ENCODE results near the gene C11orf71.

Gene C11orf71, protein sequence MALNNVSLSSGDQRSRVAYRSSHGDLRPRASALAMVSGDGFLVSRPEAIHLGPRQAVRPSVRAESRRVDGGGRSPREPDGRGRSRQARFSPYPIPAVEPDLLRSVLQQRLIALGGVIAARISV

DNA sequence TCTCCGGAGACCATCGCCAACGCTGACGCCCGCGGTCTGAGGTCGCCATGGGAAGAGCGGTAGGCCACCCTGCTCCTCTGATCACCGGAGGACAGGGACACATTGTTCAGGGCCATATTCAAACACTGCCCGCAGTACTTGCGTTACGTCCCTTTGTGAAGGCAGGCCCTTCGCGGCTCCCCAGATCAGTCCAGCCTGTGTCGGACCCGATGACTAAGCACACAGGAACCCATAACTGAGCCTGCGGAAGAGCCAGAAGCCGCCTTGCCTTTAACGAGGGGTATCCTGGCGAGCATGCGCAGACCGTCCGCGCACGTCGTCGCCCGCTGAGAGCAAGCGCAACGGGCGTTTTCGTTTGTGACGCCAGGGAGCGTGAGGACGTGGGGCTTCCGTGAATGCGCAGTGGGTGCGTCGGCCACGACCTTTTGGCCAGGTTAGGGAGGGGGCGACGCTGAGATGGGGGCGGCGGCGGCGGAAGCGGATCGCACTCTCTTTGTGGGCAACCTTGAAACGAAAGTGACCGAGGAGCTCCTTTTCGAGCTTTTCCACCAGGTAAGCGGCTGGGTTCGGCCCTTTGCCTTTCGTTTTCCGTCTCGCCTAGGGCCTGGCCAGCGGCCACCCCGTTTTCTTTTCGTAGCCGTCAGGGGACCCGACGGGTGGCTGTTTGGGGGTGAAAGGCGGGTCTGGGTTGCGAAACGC lies at the start of gene C11orf71, which contains the start of gene RBM7:
Gene C11orf71, minus strand, starts transcription at position 296 of the 699 bp plus-strand sequence. Its CDS starts 180 bp downstream, at position 116.
Gene RBM7, plus strand, starts transcription at position 451 of the 699 bp plus-strand sequence. Its CDS starts 6 bp downstream, at position 457.
- DNase-seq = peak; percentile 97

DNA sequence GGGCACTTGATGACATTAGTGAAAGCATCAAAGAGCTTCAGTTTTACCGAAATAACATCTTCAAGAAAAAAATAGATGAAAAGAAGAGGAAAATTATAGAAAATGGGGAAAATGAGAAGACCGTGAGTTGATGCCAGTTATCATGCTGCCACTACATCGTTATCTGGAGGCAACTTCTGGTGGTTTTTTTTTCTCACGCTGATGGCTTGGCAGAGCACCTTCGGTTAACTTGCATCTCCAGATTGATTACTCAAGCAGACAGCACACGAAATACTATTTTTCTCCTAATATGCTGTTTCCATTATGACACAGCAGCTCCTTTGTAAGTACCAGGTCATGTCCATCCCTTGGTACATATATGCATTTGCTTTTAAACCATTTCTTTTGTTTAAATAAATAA lies 49.5 kb upstream of the C11orf71 start:
- DNase-seq = no peak

GRCh38 chr11:114448749-114449482 lies 48.6 kb upstream of the C11orf71 start:
- DNase-seq = no peak

GRCh38 chr11:114447892-114448291 lies 47.6 kb upstream of the C11orf71 start:
- DNase-seq = no peak

- no peak for DNase-seq
Observed at GRCh38 chr11:114447444-114447843, 47.1 kb upstream of the C11orf71 start.

DNA sequence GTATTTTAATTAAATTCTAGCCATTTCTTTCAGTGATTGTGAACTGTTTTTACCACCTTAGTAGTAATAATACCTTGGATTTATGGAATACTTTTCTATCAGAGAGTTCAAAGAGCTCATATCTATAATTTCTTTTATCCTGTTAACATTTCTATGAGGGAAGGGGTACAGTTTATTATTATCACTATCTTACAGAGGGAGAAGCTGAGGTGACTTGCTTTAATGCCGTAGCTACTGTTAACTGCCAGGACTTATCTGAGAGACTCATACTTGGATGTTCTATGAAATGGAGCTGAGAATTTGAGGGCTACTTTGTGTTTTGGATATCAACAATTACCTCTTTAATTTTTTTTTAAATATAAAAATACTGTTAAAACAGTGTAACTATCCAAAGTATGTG lies 42.2 kb upstream of the C11orf71 start:
- no peak for DNase-seq

GRCh38 chr11:114441921-114442320 lies 41.6 kb upstream of the C11orf71 start:
- no peak for DNase-seq

- DNase-seq = no peak
Observed at GRCh38 chr11:114440971-114441763, 40.9 kb upstream of the C11orf71 start.

GRCh38 chr11:114440121-114440860 lies 40.0 kb upstream of the C11orf71 start:
- no peak for DNase-seq

DNA sequence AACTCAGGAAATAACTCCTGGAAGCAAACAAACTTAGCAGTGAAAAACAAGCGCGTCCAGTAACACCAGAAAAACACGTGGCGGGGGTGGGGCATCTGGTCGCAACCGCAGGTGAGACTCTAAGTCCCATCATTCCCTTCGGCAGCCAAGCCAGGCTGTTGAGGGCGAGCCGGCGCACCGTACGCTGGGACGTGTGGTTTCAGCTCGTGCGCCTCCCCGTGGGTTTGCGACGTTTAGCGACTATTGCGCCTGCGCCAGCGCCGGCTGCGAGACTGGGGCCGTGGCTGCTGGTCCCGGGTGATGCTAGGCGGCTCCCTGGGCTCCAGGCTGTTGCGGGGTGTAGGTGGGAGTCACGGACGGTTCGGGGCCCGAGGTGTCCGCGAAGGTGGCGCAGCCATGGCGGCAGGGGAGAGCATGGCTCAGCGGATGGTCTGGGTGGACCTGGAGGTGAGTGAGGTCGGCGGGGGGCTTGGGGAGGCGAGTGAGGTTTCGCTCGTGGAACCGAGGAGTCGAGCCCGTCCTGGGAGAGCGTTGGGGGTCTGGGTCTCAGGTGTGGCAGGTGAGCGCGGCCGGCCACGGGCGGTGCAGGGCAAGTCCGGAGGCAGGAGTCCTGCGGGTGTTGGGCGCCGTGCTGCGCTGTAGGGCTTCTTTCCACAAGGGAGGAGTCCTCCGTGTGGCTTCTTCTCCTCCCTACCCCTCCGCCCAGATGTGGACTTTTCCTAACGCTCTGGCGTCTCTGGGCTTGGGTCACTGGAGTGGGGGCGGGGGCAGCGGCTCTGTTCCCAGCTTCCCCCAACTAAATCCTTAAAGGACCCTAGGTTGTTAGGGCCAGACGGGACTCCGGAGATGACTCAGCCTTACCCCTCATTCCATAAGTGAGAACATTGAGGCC lies 39.2 kb upstream of the C11orf71 start, which contains the start of gene REXO2:
Gene REXO2, plus strand, starts transcription at position 239 of the 892 bp plus-strand sequence. Its CDS starts 62 bp downstream, at position 301.
- DNase-seq = peak; percentile 91

- no peak for DNase-seq
Observed at GRCh38 chr11:114438303-114438702, 38.0 kb upstream of the C11orf71 start.

- DNase-seq = no peak
Observed at GRCh38 chr11:114433376-114433775, 33.1 kb upstream of the C11orf71 start.

- DNase-seq = no peak
Observed at GRCh38 chr11:114432893-114433292, 32.6 kb upstream of the C11orf71 start.

- no peak for DNase-seq
Observed at GRCh38 chr11:114430290-114430689, 30.0 kb upstream of the C11orf71 start.

GRCh38 chr11:114426280-114426679 lies 26.0 kb upstream of the C11orf71 start:
- no peak for DNase-seq

DNA sequence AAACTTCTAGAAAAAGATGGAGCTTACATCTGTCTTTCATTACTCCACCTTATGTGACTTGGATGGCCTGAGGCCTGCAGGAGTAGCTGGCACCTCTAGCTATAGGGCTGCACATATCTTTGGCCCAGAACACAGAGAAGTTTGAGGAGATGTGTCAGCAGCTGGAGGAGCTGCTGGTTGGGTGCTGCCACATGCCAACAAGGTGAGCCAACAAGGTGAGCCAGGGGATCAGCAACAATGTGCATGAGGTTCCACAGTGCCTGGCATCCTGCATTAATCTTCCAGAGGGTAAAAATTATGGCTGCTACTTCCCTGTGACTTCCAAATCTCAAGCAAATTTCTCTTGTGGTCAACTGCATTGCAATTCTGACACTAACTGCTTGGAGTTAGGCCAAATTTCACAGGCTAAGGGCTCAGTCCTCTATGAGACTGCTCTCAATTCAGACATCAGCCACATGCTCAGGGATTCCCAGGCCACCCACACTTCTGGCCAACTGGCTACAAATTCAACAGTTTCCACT lies 16.2 kb upstream of the C11orf71 start:
- no peak for DNase-seq

DNA sequence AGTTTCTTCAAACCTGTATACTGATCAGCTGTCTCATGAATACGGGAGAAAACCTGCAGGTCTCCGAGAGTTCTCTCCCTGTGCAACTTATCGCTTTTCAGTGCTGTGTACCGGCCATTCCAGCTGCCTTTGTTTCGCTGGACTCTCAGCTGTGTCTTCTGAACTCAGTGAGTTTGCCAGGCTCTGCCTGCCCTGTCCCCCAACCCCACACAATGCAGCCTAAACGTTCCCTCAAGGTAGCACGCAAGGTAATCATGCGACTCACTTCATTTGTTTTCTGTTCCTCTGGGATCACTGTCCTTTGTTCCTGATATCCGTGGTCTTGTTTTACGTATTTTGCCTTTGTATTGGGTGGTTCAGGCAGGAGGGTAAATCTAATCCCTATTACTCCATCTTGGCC lies 13.6 kb upstream of the C11orf71 start:
- no peak for DNase-seq

DNA sequence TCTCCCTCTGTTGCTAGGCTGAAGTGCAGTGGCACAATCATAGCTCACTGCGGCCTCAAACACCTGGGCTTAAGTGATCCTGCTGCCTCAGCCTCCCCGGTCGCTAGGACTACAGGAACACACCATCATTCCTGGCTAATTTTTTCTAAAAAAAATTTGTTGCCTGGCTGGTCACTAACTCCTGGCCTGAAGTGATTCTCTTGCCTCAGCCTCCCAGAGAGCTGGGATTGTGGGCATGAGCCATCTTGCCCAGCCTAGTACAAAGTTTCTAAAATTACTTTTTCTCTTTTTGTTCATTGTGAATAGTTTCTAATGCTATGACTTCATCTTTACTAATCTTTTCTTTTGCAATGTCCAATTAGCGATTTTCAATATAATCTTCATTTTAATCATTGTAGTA lies 12.6 kb upstream of the C11orf71 start:
- no peak for DNase-seq

- no peak for DNase-seq
Observed at GRCh38 chr11:114401311-114401710, 1.0 kb upstream of the C11orf71 start.

GRCh38 chr11:114400915-114401223 lies 558 bp upstream of the C11orf71 start:
- no peak for DNase-seq

Data from activated effector memory CD4-positive, alpha-beta T cell treated with Interleukin-2 at 50 U/mL for 16 hours (primary cell).